Measurements from ENCODE around the gene GPR150.

- TF ChIP-seq, protein P1, sequence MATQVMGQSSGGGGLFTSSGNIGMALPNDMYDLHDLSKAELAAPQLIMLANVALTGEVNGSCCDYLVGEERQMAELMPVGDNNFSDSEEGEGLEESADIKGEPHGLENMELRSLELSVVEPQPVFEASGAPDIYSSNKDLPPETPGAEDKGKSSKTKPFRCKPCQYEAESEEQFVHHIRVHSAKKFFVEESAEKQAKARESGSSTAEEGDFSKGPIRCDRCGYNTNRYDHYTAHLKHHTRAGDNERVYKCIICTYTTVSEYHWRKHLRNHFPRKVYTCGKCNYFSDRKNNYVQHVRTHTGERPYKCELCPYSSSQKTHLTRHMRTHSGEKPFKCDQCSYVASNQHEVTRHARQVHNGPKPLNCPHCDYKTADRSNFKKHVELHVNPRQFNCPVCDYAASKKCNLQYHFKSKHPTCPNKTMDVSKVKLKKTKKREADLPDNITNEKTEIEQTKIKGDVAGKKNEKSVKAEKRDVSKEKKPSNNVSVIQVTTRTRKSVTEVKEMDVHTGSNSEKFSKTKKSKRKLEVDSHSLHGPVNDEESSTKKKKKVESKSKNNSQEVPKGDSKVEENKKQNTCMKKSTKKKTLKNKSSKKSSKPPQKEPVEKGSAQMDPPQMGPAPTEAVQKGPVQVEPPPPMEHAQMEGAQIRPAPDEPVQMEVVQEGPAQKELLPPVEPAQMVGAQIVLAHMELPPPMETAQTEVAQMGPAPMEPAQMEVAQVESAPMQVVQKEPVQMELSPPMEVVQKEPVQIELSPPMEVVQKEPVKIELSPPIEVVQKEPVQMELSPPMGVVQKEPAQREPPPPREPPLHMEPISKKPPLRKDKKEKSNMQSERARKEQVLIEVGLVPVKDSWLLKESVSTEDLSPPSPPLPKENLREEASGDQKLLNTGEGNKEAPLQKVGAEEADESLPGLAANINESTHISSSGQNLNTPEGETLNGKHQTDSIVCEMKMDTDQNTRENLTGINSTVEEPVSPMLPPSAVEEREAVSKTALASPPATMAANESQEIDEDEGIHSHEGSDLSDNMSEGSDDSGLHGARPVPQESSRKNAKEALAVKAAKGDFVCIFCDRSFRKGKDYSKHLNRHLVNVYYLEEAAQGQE (IDR thresholded peaks at IDR 0.05; ENCODE audit: insufficient read depth in 1 of 2, low read depth in 2 of 2, low read length in 1 of 2), result no peak
- TF ChIP-seq POLR2AphosphoS5 (IDR thresholded peaks at IDR 0.05; ENCODE audit: low read depth, low read length), result no peak
Observed at GRCh38 chr5:95660060-95660459, 40.2 kb downstream of the GPR150 start.
